Stomach smooth muscle (tissue), 2 donors: ENCODE data around the gene CES4A.

Experiments
- H3K27ac ChIP-seq: one replicate; pipeline ENCODE4 v1.7.0; 2013; ENCODE audit warnings: mild to moderate bottlenecking, low read length, inconsistent platforms
- H3K27me3 ChIP-seq, 2 donors: one replicate each; pipeline ENCODE4 v1.7.0; 2013; ENCODE audit warnings: low read length in 2 of 2; ENCODE audit not compliant: insufficient read depth in 2 of 2, control insufficient read depth in 1 of 2
- H3K36me3 ChIP-seq, 2 donors: one replicate each; pipeline ENCODE4 v1.7.0; 2013; ENCODE audit warnings: low read length in 2 of 2; ENCODE audit not compliant: control insufficient read depth in 2 of 2, insufficient read depth in 2 of 2
- H3K4me1 ChIP-seq: one replicate; pipeline ENCODE4 v1.7.0; 2013; ENCODE audit warnings: low read length; ENCODE audit not compliant: control insufficient read depth, insufficient read depth
- H3K4me3 ChIP-seq, 2 donors: one replicate each; pipeline ENCODE4 v1.7.0; 2013; ENCODE audit warnings: low read length in 2 of 2
- H3K9ac ChIP-seq, 2 donors: one replicate each; pipeline ENCODE4 v1.7.0; 2013; ENCODE audit warnings: low read length in 2 of 2, mild to moderate bottlenecking in 1 of 2
- H3K9me3 ChIP-seq, 2 donors: one replicate each; pipeline ENCODE4 v1.7.0; 2013; ENCODE audit warnings: low read length in 2 of 2; ENCODE audit not compliant: control insufficient read depth in 2 of 2
- donor health status: healthy.
- donor health status: Pancreatic carcinoma.

CES4A gene

DNA sequence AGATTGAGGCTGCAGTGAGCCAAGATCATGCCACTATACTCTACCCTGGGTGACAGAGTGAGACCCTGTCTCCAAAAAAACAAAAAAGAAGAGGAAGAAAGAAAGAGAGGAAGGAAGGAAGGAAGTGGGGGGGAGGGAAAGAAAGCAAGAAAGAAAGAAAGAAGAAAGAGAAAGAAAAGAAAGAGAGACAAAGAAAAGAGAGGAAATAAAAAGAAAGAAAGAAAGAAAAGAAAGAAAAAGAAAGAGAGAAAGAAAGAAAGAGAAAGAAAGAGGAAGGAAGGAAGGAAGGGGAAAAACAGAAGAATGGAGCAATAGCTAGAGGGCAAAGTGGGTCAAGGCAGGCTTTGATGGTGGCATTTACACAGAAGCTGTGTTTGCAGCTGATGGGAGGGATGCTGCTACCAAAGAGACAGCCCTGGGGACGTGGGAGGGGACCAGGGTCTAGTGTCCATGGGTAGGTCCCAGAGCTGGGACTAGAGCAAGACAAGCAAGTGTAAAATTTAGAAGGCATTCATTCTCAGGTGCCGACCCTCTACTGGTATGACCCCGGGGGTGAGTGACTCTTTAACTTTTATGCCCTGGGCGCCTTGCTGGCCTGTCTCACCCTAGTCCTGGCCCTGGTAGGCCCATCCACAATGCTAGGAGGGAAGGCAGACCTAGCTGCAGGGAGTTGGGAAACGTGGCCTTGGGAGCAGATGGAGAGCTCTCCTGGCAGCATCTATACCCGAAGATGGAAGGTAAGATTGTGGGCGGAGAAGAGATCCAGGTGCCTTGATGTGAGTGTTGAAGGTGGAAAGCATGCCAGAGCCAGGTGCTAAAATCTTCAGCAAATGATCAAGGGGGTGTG is 29.3 kb upstream of the CES4A start:
- Histone ChIP-seq H3K9ac (no peak overlapping the region), H3K9me3 (no peaks in the 10 kb centered on the region)

DNA sequence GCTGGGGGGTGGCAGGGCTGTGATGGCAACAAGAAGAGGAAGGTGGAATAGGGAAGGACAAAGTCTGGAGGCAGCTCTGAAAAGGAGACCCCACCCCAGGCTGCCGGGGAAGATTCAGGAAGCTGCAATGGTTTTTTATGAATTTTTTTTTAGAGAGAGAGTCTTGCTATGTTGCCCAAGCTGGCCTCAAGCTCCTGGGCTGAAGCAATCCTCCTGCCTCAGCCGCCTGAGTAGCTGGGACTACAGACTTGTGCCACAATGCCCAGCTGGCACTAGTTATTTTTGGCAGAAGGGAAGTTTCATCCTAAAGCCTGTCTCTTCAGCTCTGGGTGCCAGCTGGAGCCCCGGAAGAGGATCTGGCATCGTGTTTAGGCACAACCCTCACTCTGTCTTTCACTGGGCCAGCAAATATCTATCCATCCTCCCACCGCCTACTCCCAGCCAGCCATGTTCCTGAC is 28.7 kb upstream of the CES4A start:
- Histone ChIP-seq H3K9ac (no peak overlapping the region), H3K27ac (no peak overlapping the region), H3K9me3 (no peaks in the 10 kb centered on the region), H3K4me1 (no peaks in the 10 kb centered on the region), H3K4me3 (no peak overlapping the region), H3K36me3 (no peaks in the 10 kb centered on the region), H3K27me3 (peaks cover 0 to 3% of the 10 kb centered on the region in 2 donors)

More for the DNA sequence above, 29.3 kb upstream of the CES4A start:
- H3K36me3 ChIP-seq: no peaks in the 10 kb centered on the region
- no peak overlapping the region for H3K4me3 ChIP-seq
- no peaks in the 10 kb centered on the region for H3K27me3 ChIP-seq
- no peaks in the 10 kb centered on the region for H3K4me1 ChIP-seq
- H3K27ac ChIP-seq: no peak overlapping the region

DNA sequence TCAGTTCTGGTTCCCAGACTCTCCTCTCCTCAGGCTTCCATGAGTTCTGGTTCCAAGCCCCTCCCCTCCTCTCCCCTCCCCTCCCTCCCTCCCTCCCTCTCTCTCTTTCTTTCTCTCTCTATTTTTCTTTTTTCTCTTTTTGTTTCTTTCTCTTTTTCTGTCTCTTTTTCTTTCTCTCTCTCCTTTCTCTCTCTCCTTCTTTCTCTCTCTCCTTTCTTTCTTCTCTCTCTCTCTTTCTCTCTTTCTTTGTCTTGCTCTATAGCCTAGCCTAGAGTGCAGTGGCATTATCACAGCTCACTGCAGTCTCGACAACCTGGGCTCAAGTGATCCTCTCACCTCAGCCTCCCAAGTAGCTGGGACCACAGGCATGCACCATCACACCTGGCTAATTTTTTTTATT is 28.1 kb upstream of the CES4A start:
- no peaks in the 10 kb centered on the region for H3K4me1 ChIP-seq
- no peaks in the 10 kb centered on the region for H3K9me3 ChIP-seq
- H3K27me3 ChIP-seq: peaks cover 0 to 3% of the 10 kb centered on the region in 2 donors
- no peak overlapping the region for H3K4me3 ChIP-seq
- no peaks in the 10 kb centered on the region for H3K36me3 ChIP-seq
- no peak overlapping the region for H3K27ac ChIP-seq
- no peak overlapping the region for H3K9ac ChIP-seq

DNA sequence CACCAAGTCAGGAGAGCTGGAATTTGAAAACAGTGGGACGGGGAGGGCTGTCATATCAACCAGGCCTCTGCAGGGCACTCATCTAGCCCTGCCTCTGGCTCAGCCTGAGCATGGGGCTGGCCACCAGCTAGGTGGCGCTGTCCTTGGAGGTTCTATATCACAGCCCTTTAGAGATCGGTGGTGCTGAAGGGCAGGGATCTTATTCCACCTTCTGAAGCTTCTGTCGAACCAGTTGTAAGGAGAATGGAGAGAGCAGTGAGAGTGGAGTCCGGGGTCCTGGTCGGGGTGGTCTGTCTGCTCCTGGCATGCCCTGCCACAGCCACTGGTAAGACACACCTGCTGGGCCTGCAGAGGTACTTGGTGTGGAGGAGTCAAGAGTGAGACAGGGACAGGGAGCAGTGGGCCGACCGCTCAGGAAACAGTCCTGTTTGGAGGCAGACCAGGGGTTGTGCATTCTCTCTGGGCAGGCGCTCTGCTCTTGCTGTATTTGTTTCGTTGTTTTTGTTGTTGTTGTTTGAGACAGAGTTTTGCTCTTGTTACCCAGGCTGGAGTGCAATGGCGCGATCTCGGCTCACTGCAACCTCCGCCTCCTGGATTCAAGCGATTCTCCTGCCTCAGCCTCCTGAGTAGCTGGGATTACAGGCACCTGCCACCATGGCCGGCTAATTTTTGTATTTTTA is 27.2 kb upstream of the CES4A start, which contains the start of gene CES3:
CES3 (plus strand) TSS at position 202 of the 680 bp plus-strand sequence; CDS start at position 244, 42 bp downstream.
- no peaks in the 10 kb centered on the region for H3K4me1 ChIP-seq
- H3K4me3 ChIP-seq: no peak within 1 kb of the TSS
- no peak within 1 kb of the TSS for H3K27ac ChIP-seq
- peaks cover 0 to 3% of the 10 kb centered on the region in 2 donors for H3K27me3 ChIP-seq
- no peaks in the 10 kb centered on the region for H3K9me3 ChIP-seq
- no peaks in the 10 kb centered on the region for H3K36me3 ChIP-seq
- H3K9ac ChIP-seq: no peak within 1 kb of the TSS

DNA sequence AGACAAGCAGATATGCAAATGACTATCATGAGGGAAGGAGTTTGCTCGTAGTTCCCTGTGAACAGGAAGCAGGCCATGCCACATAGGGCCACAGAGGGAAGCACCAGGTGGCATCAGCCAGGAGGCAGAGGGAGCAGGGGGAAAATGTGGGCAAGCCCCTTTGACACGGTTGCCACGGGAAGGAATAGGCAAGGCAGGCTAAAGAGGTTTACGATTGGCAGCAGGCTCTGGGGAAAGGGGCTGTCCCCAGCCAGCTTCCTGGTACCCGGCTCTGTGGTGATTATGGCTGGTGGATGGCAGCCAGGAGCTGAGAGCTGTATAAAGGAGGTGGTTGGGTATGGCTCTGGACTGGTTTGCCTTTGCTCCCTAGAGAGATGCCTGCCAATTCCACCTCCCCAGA is 26.5 kb upstream of the CES4A start:
- Histone ChIP-seq H3K4me1 (no peaks in the 10 kb centered on the region), H3K9ac (no peak overlapping the region), H3K27me3 (peaks cover 0 to 3% of the 10 kb centered on the region in 2 donors), H3K27ac (no peak overlapping the region), H3K9me3 (no peaks in the 10 kb centered on the region), H3K36me3 (no peaks in the 10 kb centered on the region), H3K4me3 (no peak overlapping the region)

DNA sequence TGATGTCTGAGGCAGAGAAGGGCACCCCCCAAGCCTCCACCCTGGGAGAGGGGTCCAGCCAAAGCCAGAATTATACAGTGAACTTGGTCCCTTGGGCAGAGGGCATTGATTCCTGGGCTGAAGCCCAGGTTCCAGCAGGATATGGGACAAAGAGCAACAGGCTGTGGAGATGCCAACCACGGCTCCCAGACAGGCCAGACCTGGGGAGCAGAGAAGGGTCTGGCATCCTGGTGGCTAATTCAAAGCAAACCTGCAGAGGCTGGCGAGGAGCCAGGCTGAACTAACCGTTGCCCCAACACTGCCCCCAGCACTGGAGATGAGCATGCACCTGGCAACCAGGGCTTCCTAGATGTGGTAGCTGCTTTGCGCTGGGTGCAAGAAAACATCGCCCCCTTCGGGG is 24.3 kb upstream of the CES4A start:
- Histone ChIP-seq H3K9ac (no peak overlapping the region), H3K4me1 (no peaks in the 10 kb centered on the region), H3K4me3 (no peak overlapping the region), H3K27ac (no peak overlapping the region), H3K36me3 (no peaks in the 10 kb centered on the region), H3K27me3 (peaks cover 0 to 3% of the 10 kb centered on the region in 2 donors), H3K9me3 (no peaks in the 10 kb centered on the region)

DNA sequence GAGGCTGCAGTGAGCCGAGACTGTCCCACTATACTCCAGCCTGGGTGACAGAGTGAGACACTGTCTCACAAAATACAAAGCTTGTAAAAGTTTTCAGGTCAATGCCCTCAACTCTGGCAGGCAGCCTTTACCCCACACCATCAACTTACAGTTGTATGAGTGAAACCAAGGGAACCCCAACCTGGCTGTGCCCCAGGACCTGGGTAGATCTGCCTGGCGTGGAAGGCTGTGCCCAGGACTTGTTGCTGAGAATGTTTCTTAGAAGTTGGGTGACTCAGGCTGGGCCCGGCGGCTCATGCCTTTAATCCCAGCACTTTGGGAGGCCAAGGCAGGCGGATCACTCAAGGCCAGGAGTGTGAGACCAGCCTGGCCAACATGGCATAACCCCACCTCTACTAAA is 19.5 kb upstream of the CES4A start:
- no peak overlapping the region for H3K9ac ChIP-seq

DNA sequence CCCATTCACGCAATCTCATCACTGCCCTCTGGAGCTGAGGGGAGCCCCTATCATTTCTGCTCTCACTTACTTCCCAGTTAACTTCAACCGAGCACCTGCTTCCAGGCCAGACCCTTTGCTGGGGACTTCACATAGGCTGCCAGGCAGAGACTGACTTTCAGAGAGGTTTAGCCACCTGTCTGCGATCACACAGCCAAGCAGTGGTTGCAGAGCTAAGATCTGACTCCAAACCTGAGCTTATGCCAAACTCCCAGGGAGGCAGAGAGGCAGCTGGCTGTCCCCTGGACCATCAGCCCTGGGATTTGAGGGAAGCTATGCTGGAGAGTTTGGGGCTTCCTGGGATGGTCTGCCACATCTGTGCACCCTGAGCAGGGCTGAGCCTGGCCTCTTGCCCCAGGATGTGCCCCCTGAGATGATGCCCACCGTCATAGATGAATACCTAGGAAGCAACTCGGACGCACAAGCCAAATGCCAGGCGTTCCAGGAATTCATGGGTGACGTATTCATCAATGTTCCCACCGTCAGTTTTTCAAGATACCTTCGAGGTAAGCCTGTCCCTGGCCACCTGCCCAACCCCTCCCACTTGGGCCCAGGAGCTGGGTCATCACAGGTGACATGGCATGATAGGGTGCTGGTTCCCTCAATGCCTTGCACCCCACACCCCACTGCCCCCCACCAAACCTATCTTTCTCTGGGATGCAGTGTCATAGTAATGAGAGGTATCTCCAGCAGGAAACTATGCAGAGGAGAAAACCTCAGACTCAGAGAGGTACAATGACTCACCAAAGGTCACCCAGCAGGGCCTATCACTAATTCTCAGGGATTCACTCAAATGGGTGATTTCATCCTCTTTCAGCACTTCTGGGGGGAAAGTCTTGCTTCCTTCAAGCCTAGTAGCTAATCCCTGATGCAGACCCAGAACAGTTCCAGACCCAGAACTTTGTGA is 17.3 kb upstream of the CES4A start:
- Histone ChIP-seq H3K27me3 (no peaks in the 10 kb centered on the region), H3K4me3 (no peak overlapping the region), H3K4me1 (no peaks in the 10 kb centered on the region), H3K9me3 (no peaks in the 10 kb centered on the region), H3K36me3 (no peaks in the 10 kb centered on the region), H3K9ac (no peak overlapping the region), H3K27ac (no peak overlapping the region)

More for the DNA sequence above, 19.5 kb upstream of the CES4A start:
- H3K27me3 ChIP-seq: peaks cover 0 to 3% of the 10 kb centered on the region in 2 donors
- H3K9me3 ChIP-seq: no peaks in the 10 kb centered on the region
- no peak overlapping the region for H3K4me3 ChIP-seq
- no peaks in the 10 kb centered on the region for H3K4me1 ChIP-seq
- H3K36me3 ChIP-seq: no peaks in the 10 kb centered on the region
- H3K27ac ChIP-seq: no peak overlapping the region

DNA sequence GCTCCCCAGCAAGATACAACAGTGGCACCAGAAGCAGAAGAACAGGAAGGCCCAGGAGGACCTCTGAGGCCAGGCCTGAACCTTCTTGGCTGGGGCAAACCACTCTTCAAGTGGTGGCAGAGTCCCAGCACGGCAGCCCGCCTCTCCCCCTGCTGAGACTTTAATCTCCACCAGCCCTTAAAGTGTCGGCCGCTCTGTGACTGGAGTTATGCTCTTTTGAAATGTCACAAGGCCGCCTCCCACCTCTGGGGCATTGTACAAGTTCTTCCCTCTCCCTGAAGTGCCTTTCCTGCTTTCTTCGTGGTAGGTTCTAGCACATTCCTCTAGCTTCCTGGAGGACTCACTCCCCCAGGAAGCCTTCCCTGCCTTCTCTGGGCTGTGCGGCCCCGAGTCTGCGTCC is 15.4 kb upstream of the CES4A start:
- no peak overlapping the region for H3K9ac ChIP-seq
- H3K27me3 ChIP-seq: peaks cover 0 to 3% of the 10 kb centered on the region in 2 donors
- no peaks in the 10 kb centered on the region for H3K36me3 ChIP-seq
- no peaks in the 10 kb centered on the region for H3K9me3 ChIP-seq
- H3K4me1 ChIP-seq: no peaks in the 10 kb centered on the region
- no peak overlapping the region for H3K4me3 ChIP-seq
- no peak overlapping the region for H3K27ac ChIP-seq

DNA sequence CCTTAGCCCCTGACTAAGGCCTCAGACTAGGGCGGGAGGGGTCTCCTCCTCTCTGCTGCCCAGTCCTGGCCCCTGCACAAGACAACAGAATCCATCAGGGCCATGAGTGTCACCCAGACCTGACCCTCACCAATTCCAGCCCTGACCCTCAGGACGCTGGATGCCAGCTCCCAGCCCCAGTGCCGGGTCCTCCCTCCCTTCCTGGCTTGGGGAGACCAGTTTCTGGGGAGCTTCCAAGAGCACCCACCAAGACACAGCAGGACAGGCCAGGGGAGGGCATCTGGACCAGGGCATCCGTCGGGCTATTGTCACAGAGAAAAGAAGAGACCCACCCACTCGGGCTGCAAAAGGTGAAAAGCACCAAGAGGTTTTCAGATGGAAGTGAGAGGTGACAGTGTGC is 14.7 kb upstream of the CES4A start:
- peaks cover 0 to 3% of the 10 kb centered on the region in 2 donors for H3K27me3 ChIP-seq
- no peak overlapping the region for H3K27ac ChIP-seq

More for the DNA sequence above, 14.7 kb upstream of the CES4A start:
- Histone ChIP-seq H3K4me3 (no peak overlapping the region), H3K9ac (no peak overlapping the region), H3K4me1 (no peaks in the 10 kb centered on the region), H3K9me3 (no peaks in the 10 kb centered on the region), H3K36me3 (no peaks in the 10 kb centered on the region)
